HEK293T (cell line): ENCODE data around the gene PITPNC1.
"Not testable (repeated sequence)": the region's sequence is repeated elsewhere in the genome, so short reads cannot be mapped to it uniquely, and the experiment has no call there.

Source experiments
- CTCF ChIA-PET: fragments of 350-600 bp; formaldehyde crosslinking; extraction: SDS; loops from one replicate; lab custom pipeline; 2021; ENCODE audit warnings: antibody characterized with exemption, inconsistent platforms; lab: Yijun Ruan, JAX
- POLR2A ChIA-PET: fragments of 350-600 bp; formaldehyde crosslinking; extraction: SDS; loops from one replicate; lab custom pipeline; 2020; ENCODE audit warnings: antibody characterized with exemption, inconsistent platforms; lab: Yijun Ruan, JAX
- DNase-seq: peaks from one replicate; pipeline ENCODE4 v3.0.0; 2012; ENCODE audit warnings: mixed read lengths; ENCODE audit errors: extremely low spot score
- ARNT ChIP-seq: fragments of 450-650 bp; IDR thresholded peaks from 2 replicates; pipeline ENCODE4 v1.6.1; 2017; ENCODE audit warnings: mild to moderate bottlenecking
- BHLHE40 ChIP-seq: fragments of 450-650 bp; IDR thresholded peaks from 2 replicates; pipeline ENCODE4 v1.6.1; 2016; ENCODE audit warnings: mild to moderate bottlenecking, moderate library complexity, borderline replicate concordance
- CTBP1 ChIP-seq: fragments of 450-650 bp; IDR thresholded peaks from 2 replicates; pipeline ENCODE4 v1.6.1; 2016; ENCODE audit warnings: borderline replicate concordance
- ELF4 ChIP-seq: fragments of 450-650 bp; IDR thresholded peaks from 2 replicates; pipeline ENCODE4 v1.6.1; 2017; ENCODE audit warnings: antibody characterized with exemption
- FOXA1 ChIP-seq: fragments of 450-650 bp; IDR thresholded peaks from 2 replicates; pipeline ENCODE4 v1.6.1; 2016; ENCODE audit warnings: mild to moderate bottlenecking
- FOXK2 ChIP-seq: fragments of 450-650 bp; IDR thresholded peaks from 2 replicates; pipeline ENCODE4 v1.6.1; 2016; ENCODE audit warnings: mild to moderate bottlenecking
- FOXM1 ChIP-seq: fragments of 450-650 bp; IDR thresholded peaks from 2 replicates; pipeline ENCODE4 v1.6.1; 2017; ENCODE audit warnings: mild to moderate bottlenecking, borderline replicate concordance
- HDGF ChIP-seq: fragments of 450-650 bp; IDR thresholded peaks from 2 replicates; pipeline ENCODE4 v1.6.1; 2017; ENCODE audit warnings: antibody characterized with exemption, borderline replicate concordance
- L3MBTL2 ChIP-seq: fragments of 450-650 bp; conservative IDR thresholded peaks from 2 replicates; pipeline ENCODE4 v1.6.1; 2016; ENCODE audit warnings: mild to moderate bottlenecking
- LEF1 ChIP-seq: fragments of 450-650 bp; IDR thresholded peaks from 2 replicates; pipeline ENCODE4 v1.6.1; 2017; ENCODE audit warnings: mild to moderate bottlenecking, borderline replicate concordance
- NFRKB ChIP-seq: fragments of 450-650 bp; IDR thresholded peaks from 2 replicates; pipeline ENCODE4 v1.6.1; 2016; ENCODE audit warnings: mild to moderate bottlenecking, moderate library complexity
- SP1 ChIP-seq: fragments of 450-650 bp; IDR thresholded peaks from 2 replicates; pipeline ENCODE4 v1.6.1; 2017
- SUZ12 ChIP-seq: fragments of 450-650 bp; IDR thresholded peaks from 2 replicates; pipeline ENCODE4 v1.6.1; 2016; ENCODE audit warnings: mild to moderate bottlenecking
- TARDBP ChIP-seq: fragments of 450-650 bp; IDR thresholded peaks from 2 replicates; pipeline ENCODE4 v1.6.1; 2016
- ZNF384 ChIP-seq: fragments of 450-650 bp; IDR thresholded peaks from 2 replicates; pipeline ENCODE4 v1.6.1; 2016
- TF ChIP-seq, protein P1 (sequence below): fragments of 450-650 bp; IDR thresholded peaks from 2 replicates; pipeline ENCODE4 v1.6.1; 2016

Gene PITPNC1

DNA sequence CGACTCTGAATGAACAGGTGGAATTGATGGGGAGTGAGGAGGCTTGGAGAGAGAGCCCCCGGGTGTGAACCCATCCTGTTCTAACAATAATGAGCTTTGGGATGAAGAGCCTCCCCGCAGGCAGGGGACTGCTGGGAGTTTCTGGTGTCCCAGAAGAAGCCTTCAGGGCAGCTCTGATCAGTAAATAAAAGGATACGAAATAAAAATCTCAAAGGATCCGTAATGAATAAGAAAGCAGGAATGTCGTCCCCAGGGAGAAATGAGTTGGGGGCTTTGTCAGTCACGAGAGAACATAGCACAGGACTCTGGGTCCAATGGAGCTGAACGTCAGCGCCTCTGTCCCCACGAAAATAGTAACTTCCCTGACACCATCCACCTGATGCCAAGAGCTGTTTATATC is 113.4 kb downstream of the PITPNC1 start:
- POLR2A ChIA-PET, result no interaction called here
- TF ChIP-seq CTBP1, result no peak
- no peak for TF ChIP-seq TARDBP
- TF ChIP-seq HDGF, result no peak
- no peak for TF ChIP-seq NFRKB
- CTCF ChIA-PET, result interaction anchor here (0.5 to 0.9 kb wide), 3 partner anchors 9 to 199 kb away, joined by 3 to 4 read pairs (median 3); no protein-coding TSS in a partner anchor
- DNase-seq, result no peak

DNA sequence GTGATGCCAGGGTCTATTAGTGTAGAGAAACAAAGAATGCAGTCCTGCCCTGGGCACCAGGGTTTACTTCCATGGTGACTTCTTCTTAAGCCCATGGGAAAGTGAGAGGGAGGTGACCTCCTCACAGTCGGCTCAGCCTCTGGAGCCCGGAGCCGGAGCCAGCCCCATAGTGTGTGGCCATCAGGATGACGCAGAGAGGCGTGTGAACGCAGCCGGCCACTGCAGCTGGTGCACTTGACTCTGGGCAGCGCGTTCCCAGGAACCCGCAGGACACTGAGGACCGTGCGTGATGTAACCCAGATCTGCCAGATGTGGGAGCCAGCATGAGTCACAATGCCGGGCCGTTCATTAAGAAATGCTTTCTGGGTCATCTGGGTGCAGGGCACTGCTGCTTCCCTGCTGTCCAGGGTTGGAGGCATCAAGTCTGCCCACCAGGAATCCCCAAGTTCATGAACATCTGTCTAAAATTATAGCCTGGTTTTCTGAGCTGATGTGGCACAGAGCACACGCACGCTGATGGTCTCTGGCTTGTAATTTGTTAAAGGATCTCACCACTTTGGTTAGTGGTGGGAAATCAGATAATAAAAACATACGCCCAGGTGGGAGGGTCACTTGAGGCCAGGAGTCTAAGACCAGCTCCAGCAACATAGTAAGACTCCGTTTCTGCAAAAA is 114.1 kb downstream of the PITPNC1 start:
- CTCF ChIA-PET, result interaction anchor here (0.5 to 0.9 kb wide), 5 partner anchors 8 to 200 kb away, joined by 3 to 4 read pairs (median 3); no protein-coding TSS in a partner anchor
- no peak for TF ChIP-seq FOXM1
- TF ChIP-seq TARDBP, result no peak
- TF ChIP-seq, protein P1, sequence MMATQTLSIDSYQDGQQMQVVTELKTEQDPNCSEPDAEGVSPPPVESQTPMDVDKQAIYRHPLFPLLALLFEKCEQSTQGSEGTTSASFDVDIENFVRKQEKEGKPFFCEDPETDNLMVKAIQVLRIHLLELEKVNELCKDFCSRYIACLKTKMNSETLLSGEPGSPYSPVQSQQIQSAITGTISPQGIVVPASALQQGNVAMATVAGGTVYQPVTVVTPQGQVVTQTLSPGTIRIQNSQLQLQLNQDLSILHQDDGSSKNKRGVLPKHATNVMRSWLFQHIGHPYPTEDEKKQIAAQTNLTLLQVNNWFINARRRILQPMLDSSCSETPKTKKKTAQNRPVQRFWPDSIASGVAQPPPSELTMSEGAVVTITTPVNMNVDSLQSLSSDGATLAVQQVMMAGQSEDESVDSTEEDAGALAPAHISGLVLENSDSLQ, result no peak
- no peak for TF ChIP-seq FOXA1
- no peak for TF ChIP-seq HDGF
- no peak for TF ChIP-seq NFRKB
- TF ChIP-seq BHLHE40, result no peak
- TF ChIP-seq ZNF384, result no peak
- no peak for TF ChIP-seq FOXK2
- TF ChIP-seq SP1, result no peak
- no peak for TF ChIP-seq ARNT
- no peak for TF ChIP-seq CTBP1
- TF ChIP-seq LEF1, result no peak
- no peak for TF ChIP-seq SUZ12
- no peak for TF ChIP-seq L3MBTL2
- TF ChIP-seq ELF4, result no peak
- POLR2A ChIA-PET, result no interaction called here
- DNase-seq, result peak; percentile 50

- DNase-seq, result no peak
- POLR2A ChIA-PET, result no interaction called here
- CTCF ChIA-PET, result interaction anchor here (0.6 kb wide), 2 partner anchors 9 to 61 kb away, joined by 3 to 4 read pairs; no protein-coding TSS in a partner anchor
- no peak for TF ChIP-seq FOXK2
- TF ChIP-seq, protein P1, result no peak
- TF ChIP-seq SUZ12, result no peak
- no peak for TF ChIP-seq TARDBP
These were observed 114.6 kb downstream of the PITPNC1 start for GRCh38 chr17:67491681-67492024.

GRCh38 chr17:67492251-67492740 is 115.2 kb downstream of the PITPNC1 start:
- ChIA-PET POLR2A (no interaction called here), CTCF (no interaction called here)
- no peak for TF ChIP-seq ELF4
- TF ChIP-seq ZNF384, result no peak
- no peak for TF ChIP-seq FOXA1
- DNase-seq, result no peak

DNA sequence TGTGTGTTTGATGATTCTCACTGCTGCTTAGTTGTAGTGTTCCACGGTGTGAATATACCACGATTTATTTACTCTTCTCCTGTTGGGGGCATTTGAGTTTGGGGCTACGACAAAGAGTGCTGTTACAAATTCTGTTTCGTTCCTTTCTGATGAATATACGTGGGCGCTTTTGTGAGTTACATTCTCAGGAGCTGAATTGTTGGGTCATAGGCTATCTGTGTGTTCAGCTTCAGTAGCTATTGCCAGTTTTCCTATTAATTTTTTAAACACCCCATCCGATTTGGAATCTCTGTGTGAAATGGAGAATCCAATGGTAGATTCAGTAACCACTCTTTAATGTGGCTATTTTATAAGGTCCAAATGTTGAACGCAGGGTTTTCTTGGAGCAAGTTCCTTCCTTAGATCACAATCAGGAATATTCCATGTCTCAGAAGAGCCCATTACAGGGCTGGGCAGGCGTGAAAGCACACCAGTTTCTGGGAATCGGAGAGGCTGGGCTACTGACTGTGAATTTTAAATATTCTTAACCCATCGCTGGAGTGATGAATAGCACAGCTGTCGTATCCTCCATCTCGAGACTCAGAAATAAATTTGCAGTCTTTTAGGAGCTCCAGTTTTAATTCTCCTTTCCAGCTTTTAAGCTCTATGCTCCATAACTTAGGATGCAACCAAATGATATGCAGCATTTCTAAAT is 115.9 kb downstream of the PITPNC1 start:
- ChIA-PET CTCF (no interaction called here), POLR2A (interaction anchor here (0.9 kb wide), 1 partner anchor 21 kb away, joined by 3 read pairs; no protein-coding TSS in a partner anchor)
- no peak for DNase-seq
- TF ChIP-seq TARDBP (no peak), SUZ12 (no peak), CTBP1 (no peak), FOXM1 (no peak), NFRKB (no peak), BHLHE40 (no peak), ELF4 (no peak), FOXA1 (no peak), FOXK2 (no peak), LEF1 (no peak), ARNT (no peak), SP1 (no peak)
- TF ChIP-seq, protein P1, result no peak

DNA sequence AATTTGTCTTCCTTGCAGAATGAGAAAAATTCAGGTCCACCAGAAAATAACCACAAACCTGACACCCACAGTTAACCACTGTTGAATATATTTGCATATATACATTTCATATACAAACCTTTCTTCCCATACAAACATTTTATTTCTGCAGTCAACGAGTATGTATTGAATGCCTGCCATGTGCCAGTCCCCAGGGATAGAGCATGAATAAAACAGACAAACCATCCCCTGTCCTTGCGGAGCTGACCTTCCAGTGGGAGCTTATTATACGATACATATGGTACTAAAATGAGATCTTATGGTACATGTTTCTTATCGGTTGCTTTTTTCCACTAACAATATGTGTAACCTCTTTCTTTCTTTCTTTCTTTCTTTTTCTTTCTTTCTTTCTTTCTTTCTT is 116.7 kb downstream of the PITPNC1 start:
- CTCF ChIA-PET, result no interaction called here
- no peak for TF ChIP-seq CTBP1
- no peak for TF ChIP-seq NFRKB
- TF ChIP-seq SUZ12, result no peak
- TF ChIP-seq FOXM1, result no peak
- TF ChIP-seq ELF4, result no peak
- TF ChIP-seq TARDBP, result no peak
- TF ChIP-seq FOXK2, result no peak
- POLR2A ChIA-PET, result interaction anchor here (0.9 kb wide), 1 partner anchor 20 kb away, joined by 3 read pairs; no protein-coding TSS in a partner anchor
- DNase-seq, result no peak

DNA sequence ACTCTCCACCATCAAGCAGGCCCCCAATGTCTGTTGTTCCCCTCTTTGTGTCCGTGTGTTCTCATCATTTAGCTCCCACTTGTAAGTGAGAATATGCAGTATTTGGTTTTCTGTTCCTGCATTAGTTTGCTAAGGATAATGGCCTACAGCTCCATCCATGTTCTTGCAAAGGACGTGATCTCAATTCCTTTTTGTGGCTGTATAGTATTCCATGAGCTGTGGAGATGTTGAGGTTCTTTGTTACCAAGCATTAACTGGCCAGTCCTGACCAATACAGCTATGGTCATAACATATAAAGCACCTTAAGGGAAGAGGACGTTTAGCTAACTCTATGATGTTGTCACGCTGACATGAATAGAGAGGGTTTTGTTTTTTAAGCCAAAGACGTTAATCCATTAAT is 118.5 kb downstream of the PITPNC1 start:
- DNase-seq, POLR2A ChIA-PET, CTCF ChIA-PET: not testable (repeated sequence)
